GM12891 (cell line): ENCODE results near the gene DFFB.

Experiments
- SPI1 ChIP-seq: IDR thresholded peaks from 2 replicates; pipeline ENCODE4 v1.6.1; 2011; ENCODE audit warnings: low read depth, low read length, control low read depth
- TAF1 ChIP-seq: IDR thresholded peaks from 2 replicates; pipeline ENCODE4 v1.6.1; 2011; ENCODE audit warnings: low read depth, low read length, control low read depth

DNA sequence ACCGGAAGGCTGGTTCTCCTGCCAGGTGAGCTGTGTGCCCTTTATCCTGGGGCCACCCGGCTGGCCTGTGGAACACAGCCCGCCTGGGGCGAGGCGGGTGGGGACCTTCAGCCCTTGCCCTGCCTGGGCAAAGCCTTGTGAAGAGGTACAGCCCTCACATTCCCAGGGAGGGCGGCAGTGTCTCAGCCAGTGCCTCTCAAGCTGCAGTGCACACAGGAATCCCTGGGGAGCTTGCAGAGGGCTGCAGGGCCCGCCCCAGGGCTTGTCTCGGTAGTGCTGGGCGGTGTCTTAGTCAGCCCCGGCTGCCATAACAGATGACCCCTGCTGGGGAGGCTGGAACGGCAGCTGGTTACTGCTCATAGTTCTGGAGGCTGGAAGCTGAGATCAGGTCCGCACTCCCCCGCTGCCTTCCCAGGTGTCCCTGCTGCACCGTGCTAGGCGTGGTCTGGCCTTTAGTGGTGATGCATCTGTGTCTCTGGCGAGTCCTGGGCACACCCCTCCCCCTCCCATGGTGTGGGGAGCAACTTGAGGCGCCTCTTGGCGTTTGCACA is 12.6 kb downstream of the DFFB start:
- TF ChIP-seq SPI1 (no peak), TAF1 (no peak)
